K562 (cell line): ENCODE results near the gene LRRC41. TPM values are rescaled to one million over a fixed set of nuclear protein-coding genes. Genes with fewer than 3 reads are reported as not detected.

Experiments used
- ELF4 ChIP-seq: fragments of 450-650 bp; formaldehyde crosslinking; IDR thresholded peaks from 2 replicates; pipeline ENCODE4 v1.4.0; 2022; ENCODE audit warnings: missing genetic modification characterization
- EP300 ChIP-seq: IDR thresholded peaks from 2 replicates; pipeline ENCODE4 v1.6.1; 2012; ENCODE audit warnings: low read length, improper control_type of control experiment
- ETS1 ChIP-seq: conservative IDR thresholded peaks from 2 replicates; pipeline ENCODE4 v1.6.1; 2011; ENCODE audit warnings: low read depth, mild to moderate bottlenecking, low read length; ENCODE audit not compliant: control insufficient read depth
- ETV5 ChIP-seq: sonication (generic); formaldehyde crosslinking; IDR thresholded peaks from 2 replicates; pipeline ENCODE4 v1.4.0; 2020; ENCODE audit warnings: low read depth, mild to moderate bottlenecking, missing genetic modification reagents
- GATAD2A ChIP-seq: fragments of 450-650 bp; IDR thresholded peaks from 2 replicates; pipeline ENCODE4 v1.6.1; 2017
- HMG20A ChIP-seq: fragments of 450-650 bp; formaldehyde crosslinking; conservative IDR thresholded peaks from 2 replicates; pipeline ENCODE4 v1.4.0; 2020; ENCODE audit warnings: mild to moderate bottlenecking, mixed read lengths
- NCOA6 ChIP-seq: fragments of 450-650 bp; IDR thresholded peaks from 2 replicates; pipeline ENCODE4 v1.6.1; 2017; ENCODE audit warnings: mild to moderate bottlenecking
- NR2C2 ChIP-seq, 2 experiments: fragments of 200-800 bp in 1 of 2; sonication (Bioruptor generic) in 1 of 2; sonication (generic) in 1 of 2; formaldehyde crosslinking in 1 of 2; IDR thresholded peaks; 2 replicates each; pipeline versions ENCODE4 v1.6.1 to v1.8.0; 2016 to 2022; ENCODE audit warnings: mild to moderate bottlenecking in 1 of 2, missing compliant biosample characterization in 1 of 2, missing genetic modification characterization in 1 of 2, missing genetic modification reagents in 1 of 2
- PRMT5 ChIP-seq: sonication (generic); formaldehyde crosslinking; IDR thresholded peaks from 2 replicates; pipeline ENCODE4 v1.5.0; 2020; ENCODE audit warnings: missing genetic modification reagents
- REST ChIP-seq, 2 experiments: fragments of 450-650 bp; formaldehyde crosslinking in 1 of 2; IDR thresholded peaks; 2 replicates each; pipeline versions ENCODE4 v1.4.0 to v1.6.1; 2014 to 2020; ENCODE audit warnings: mild to moderate bottlenecking in 2 of 2, borderline replicate concordance in 1 of 2, low read depth in 1 of 2
- RUNX1 ChIP-seq: sonication (generic); IDR thresholded peaks from 2 replicates; pipeline ENCODE4 v1.6.1; 2016; ENCODE audit warnings: antibody characterized with exemption, low read depth
- SAFB2 ChIP-seq: fragments of 200-400 bp; formaldehyde crosslinking; IDR thresholded peaks from 2 replicates; pipeline ENCODE4 v1.6.1; 2018; ENCODE audit warnings: borderline replicate concordance, low read length, low read depth, moderate library complexity; ENCODE audit not compliant: severe bottlenecking
- SMC3 ChIP-seq: conservative IDR thresholded peaks from 2 replicates; pipeline ENCODE4 v1.6.1; 2011; ENCODE audit warnings: low read depth, low read length, improper control_type of control experiment; ENCODE audit not compliant: insufficient read depth
- ZNF212 ChIP-seq: fragments of 450-650 bp; formaldehyde crosslinking; IDR thresholded peaks from 2 replicates; pipeline ENCODE4 v1.4.0; 2020; ENCODE audit warnings: mild to moderate bottlenecking
- ZNF695 ChIP-seq: fragments of 450-650 bp; formaldehyde crosslinking; IDR thresholded peaks from 2 replicates; pipeline ENCODE4 v1.4.0; 2020; ENCODE audit warnings: mild to moderate bottlenecking, moderate library complexity
- ZNF766 ChIP-seq: fragments of 200-800 bp; sonication (Bioruptor generic); conservative IDR thresholded peaks from 2 replicates; pipeline ENCODE4 v1.6.1; 2016; ENCODE audit warnings: missing genetic modification characterization, missing compliant biosample characterization
- ZSCAN29 ChIP-seq: fragments of 450-650 bp; IDR thresholded peaks from 2 replicates; pipeline ENCODE4 v1.6.1; 2017
- polyA plus RNA-seq, 8 experiments: library from polyadenylated mRNA; depleted of rRNA in 4 of 8; stranded (reverse) in 5 of 8; unstranded in 3 of 8; fragments of >200 nt; fragmentation: Nextera tagmentation in 2 of 8; fragmentation: Illumina TruSeq in 1 of 8; extraction: Ambion mirVana in 2 of 8; extraction: Trizol in 1 of 8; gene quantifications; 2 replicates each; pipeline versions ENCODE4 v1.2.1 to v1.2.3, GENCODE V29; 2011 to 2014; ENCODE audit warnings: inconsistent platforms in 1 of 8, missing spikeins in 1 of 8
- total RNA-seq, 7 experiments: library from RNA; depleted of rRNA in 6 of 7; stranded (reverse); fragments of >200 nt in 6 of 7; fragmentation: Illumina TruSeq in 2 of 7; extraction: Trizol in 2 of 7; gene quantifications; 2 replicates each; pipeline versions ENCODE4 v1.2.1 to v1.2.3, GENCODE V29; 2011 to 2021; ENCODE audit warnings: low replicate concordance in 1 of 7
- TF ChIP-seq, protein P1 (sequence below): sonication (generic); formaldehyde crosslinking; IDR thresholded peaks from 2 replicates; pipeline ENCODE4 v1.8.1; 2023; ENCODE audit warnings: mild to moderate bottlenecking, missing genetic modification reagents

The LRRC41 gene
- total and polyA plus RNA-seq, 9 of the 15 experiments (the other 6 are each of a cell fraction or from before 2014, with no cell fraction given), result 10.5 to 64.7 (median 44.2) TPM

DNA sequence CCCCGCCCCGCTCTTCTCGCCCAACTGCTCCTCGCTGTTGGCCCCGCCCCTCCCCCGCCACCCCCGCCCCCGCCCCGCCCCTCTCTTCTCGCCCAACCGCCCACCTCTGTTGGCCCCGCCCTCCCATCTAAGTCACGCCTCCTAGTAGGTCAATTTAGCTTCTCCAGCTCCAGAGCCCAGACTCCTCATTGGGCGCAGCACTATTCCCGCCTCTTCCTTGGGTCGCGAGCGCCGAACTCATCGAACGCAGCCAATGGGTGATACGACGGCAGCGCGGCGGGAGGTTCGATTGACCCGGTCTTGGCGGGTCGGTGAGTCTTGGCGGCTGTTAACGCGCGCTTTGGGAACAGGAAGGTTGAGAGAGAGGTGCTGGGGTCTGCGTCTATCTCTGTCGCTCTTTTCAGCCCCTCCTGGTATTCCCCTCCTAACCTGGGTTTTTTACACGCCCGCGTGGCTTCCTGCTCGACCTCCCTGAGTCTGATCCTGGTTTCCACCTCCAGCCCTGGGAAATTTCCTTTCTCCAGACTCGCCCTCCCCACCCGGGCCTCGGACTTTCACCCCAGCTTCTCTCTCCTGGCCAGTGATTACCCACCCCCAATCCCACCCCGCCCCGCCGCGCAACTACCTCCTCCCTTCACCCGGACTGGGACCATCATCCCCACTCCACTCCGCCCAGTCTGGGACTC lies 55.8 kb downstream of the LRRC41 start, which contains the start of gene RAD54L (continued):
- no peak for TF ChIP-seq GATAD2A
- TF ChIP-seq PRMT5 (CRISPR knock-in tag), result no peak
- no peak for TF ChIP-seq ZNF766 (CRISPR knock-in tag)
- no peak for TF ChIP-seq SAFB2
- peak; percentile 93 for TF ChIP-seq NR2C2 (CRISPR knock-in tag; IDR thresholded peaks at IDR 0.05)
- TF ChIP-seq NR2C2 (tag; IDR thresholded peaks at IDR 0.05), result peak; percentile 96
- no peak for TF ChIP-seq ZSCAN29
- no peak for TF ChIP-seq SMC3
- no peak for TF ChIP-seq ZNF212 (CRISPR knock-in tag)
- TF ChIP-seq NCOA6, result no peak
- TF ChIP-seq, protein P1, sequence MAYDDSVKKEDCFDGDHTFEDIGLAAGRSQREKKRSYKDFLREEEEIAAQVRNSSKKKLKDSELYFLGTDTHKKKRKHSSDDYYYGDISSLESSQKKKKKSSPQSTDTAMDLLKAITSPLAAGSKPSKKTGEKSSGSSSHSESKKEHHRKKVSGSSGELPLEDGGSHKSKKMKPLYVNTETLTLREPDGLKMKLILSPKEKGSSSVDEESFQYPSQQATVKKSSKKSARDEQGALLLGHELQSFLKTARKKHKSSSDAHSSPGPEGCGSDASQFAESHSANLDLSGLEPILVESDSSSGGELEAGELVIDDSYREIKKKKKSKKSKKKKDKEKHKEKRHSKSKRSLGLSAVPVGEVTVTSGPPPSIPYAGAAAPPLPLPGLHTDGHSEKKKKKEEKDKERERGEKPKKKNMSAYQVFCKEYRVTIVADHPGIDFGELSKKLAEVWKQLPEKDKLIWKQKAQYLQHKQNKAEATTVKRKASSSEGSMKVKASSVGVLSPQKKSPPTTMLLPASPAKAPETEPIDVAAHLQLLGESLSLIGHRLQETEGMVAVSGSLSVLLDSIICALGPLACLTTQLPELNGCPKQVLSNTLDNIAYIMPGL (CRISPR knock-in tag), result no peak; the same call in 1 of the 2 replicates
- TF ChIP-seq REST (IDR thresholded peaks at IDR 0.05; ENCODE audit: borderline replicate concordance), result peak; percentile 99
- TF ChIP-seq REST (CRISPR knock-in tag; IDR thresholded peaks at IDR 0.05; ENCODE audit: low read depth), result no peak
- peak; percentile 89 for TF ChIP-seq ETS1
- peak; percentile 60 for TF ChIP-seq ETV5
- no peak for TF ChIP-seq ZNF695 (CRISPR knock-in tag)
- no peak for TF ChIP-seq RUNX1
- peak; percentile 37 for TF ChIP-seq EP300
- no peak for TF ChIP-seq ELF4 (CRISPR knock-in tag)
- TF ChIP-seq HMG20A (CRISPR knock-in tag), result no peak
